Ishikawa (cell line): ENCODE measurements around the gene RGS6.

Experiments used
- EP300 ChIP-seq: IDR thresholded peaks from 2 replicates; pipeline ENCODE4 v1.6.1; 2012; ENCODE audit warnings: borderline replicate concordance
- FOXM1 ChIP-seq: IDR thresholded peaks from 2 replicates; pipeline ENCODE4 v1.6.1; 2012; ENCODE audit warnings: low read depth, borderline replicate concordance
- TAF1 ChIP-seq: IDR thresholded peaks from 2 replicates; pipeline ENCODE4 v1.6.1; 2012; ENCODE audit warnings: low read depth, mild to moderate bottlenecking
- TCF12 ChIP-seq: IDR thresholded peaks from 2 replicates; pipeline ENCODE4 v1.6.1; 2012; ENCODE audit warnings: low read depth
- TF ChIP-seq, protein P1 (sequence below): IDR thresholded peaks from 2 replicates; pipeline ENCODE4 v1.6.1; 2012
- TF ChIP-seq, protein P2 (sequence below): IDR thresholded peaks from 2 replicates; pipeline ENCODE4 v1.6.1; 2012; ENCODE audit warnings: low read depth, mild to moderate bottlenecking

DNA sequence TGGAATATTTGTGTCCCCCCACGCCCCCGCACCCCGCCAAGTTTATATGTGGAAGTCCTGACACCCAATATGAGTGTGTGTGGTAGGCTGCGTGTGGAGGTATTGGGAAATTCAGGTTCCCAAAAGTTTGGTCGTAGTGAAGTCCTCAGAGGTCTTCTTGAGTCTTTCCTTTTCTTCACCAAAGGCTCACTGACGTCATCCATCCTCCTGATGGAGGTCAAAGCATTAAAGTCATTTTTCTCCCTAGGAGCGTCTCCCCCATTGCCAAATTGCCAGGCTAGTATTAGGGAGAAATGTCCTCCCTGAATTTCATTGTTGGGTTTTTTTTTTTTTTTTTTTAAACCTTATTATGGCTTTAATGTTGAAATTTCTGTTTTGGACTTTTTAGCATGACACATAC, 113.7 kb downstream of the RGS6 start:
- no peak for TF ChIP-seq EP300
- no peak for TF ChIP-seq TAF1
- TF ChIP-seq FOXM1 = no peak
- TF ChIP-seq, protein P1, sequence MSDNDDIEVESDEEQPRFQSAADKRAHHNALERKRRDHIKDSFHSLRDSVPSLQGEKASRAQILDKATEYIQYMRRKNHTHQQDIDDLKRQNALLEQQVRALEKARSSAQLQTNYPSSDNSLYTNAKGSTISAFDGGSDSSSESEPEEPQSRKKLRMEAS = no peak
- no peak for TF ChIP-seq TCF12
- TF ChIP-seq, protein P2, sequence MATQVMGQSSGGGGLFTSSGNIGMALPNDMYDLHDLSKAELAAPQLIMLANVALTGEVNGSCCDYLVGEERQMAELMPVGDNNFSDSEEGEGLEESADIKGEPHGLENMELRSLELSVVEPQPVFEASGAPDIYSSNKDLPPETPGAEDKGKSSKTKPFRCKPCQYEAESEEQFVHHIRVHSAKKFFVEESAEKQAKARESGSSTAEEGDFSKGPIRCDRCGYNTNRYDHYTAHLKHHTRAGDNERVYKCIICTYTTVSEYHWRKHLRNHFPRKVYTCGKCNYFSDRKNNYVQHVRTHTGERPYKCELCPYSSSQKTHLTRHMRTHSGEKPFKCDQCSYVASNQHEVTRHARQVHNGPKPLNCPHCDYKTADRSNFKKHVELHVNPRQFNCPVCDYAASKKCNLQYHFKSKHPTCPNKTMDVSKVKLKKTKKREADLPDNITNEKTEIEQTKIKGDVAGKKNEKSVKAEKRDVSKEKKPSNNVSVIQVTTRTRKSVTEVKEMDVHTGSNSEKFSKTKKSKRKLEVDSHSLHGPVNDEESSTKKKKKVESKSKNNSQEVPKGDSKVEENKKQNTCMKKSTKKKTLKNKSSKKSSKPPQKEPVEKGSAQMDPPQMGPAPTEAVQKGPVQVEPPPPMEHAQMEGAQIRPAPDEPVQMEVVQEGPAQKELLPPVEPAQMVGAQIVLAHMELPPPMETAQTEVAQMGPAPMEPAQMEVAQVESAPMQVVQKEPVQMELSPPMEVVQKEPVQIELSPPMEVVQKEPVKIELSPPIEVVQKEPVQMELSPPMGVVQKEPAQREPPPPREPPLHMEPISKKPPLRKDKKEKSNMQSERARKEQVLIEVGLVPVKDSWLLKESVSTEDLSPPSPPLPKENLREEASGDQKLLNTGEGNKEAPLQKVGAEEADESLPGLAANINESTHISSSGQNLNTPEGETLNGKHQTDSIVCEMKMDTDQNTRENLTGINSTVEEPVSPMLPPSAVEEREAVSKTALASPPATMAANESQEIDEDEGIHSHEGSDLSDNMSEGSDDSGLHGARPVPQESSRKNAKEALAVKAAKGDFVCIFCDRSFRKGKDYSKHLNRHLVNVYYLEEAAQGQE = no peak
